Activated T-cell treated with anti-CD3 and anti-CD28 coated beads, Interleukin-2, amount 50 U/mL, for 4 hours (primary cell): ENCODE data around the gene MPP1. TPM values are rescaled to one million over a fixed set of nuclear protein-coding genes. Genes with fewer than 3 reads are reported as not detected.
A peak's percentile ranks its signal among the peaks of the same experiment; 100 is the strongest.
"Not testable (repeated sequence)": the region's sequence is repeated elsewhere in the genome, so short reads cannot be mapped to it uniquely, and the experiment has no call there.

Experiments used
- ATAC-seq, 2 donors: fragments of 200-7000 bp; cut with Tn5 transposase; one replicate each; pipeline ENCODE4 v1.10.0; 2021
- DNase-seq: peaks from one replicate; pipeline ENCODE4 v3.0.0-alpha.2; 2020
- H3K27me3 Mint-ChIP-seq: one replicate; pipeline ENCODE4 v1.8.0; 2021; ENCODE audit warnings: low read depth, mixed read lengths
- H3K36me3 Mint-ChIP-seq: one replicate; pipeline ENCODE4 v1.8.0; 2022; ENCODE audit warnings: mixed read lengths; ENCODE audit not compliant: insufficient read depth
- H3K4me1 Mint-ChIP-seq: one replicate; pipeline ENCODE4 v1.8.0; 2021; ENCODE audit warnings: low read depth, mixed read lengths
- H3K4me3 Mint-ChIP-seq: one replicate; pipeline ENCODE4 v1.8.0; 2021; ENCODE audit warnings: mild to moderate bottlenecking, moderate library complexity, mixed read lengths
- H3K9me3 Mint-ChIP-seq: one replicate; pipeline ENCODE4 v1.8.0; 2021; ENCODE audit warnings: mixed read lengths
- total RNA-seq, 3 donors: library from RNA; stranded (reverse); gene quantifications; one replicate each; pipeline ENCODE4 v1.2.1, GENCODE V29; 2021

The MPP1 gene
- total RNA-seq, 3 donors from 2014 or later: 8.0 to 8.8 (median 8.0) TPM

- DNase-seq (no peak), ATAC-seq (no peak)
- no peaks in the 10 kb centered on the region for H3K4me1 Mint-ChIP-seq
- H3K4me3 Mint-ChIP-seq: no peak overlapping the region
- H3K9me3 Mint-ChIP-seq: no peaks in the 10 kb centered on the region
- no peaks in the 10 kb centered on the region for H3K36me3 Mint-ChIP-seq
- no peaks in the 10 kb centered on the region for H3K27me3 Mint-ChIP-seq
Observed at GRCh38 chrX:154819771-154820341, 14.6 kb upstream of the MPP1 start.

- Mint-ChIP-seq H3K4me3 (no peak overlapping the region), H3K4me1 (no peaks in the 10 kb centered on the region), H3K9me3 (no peaks in the 10 kb centered on the region), H3K27me3 (no peaks in the 10 kb centered on the region), H3K36me3 (no peaks in the 10 kb centered on the region)
- DNase-seq: no peak
- no peak for ATAC-seq
Observed at GRCh38 chrX:154818916-154819770, 13.9 kb upstream of the MPP1 start.

GRCh38 chrX:154817048-154817618 lies 11.8 kb upstream of the MPP1 start:
- not testable (repeated sequence) for H3K9me3 Mint-ChIP-seq, H3K4me1 Mint-ChIP-seq, H3K4me3 Mint-ChIP-seq, ATAC-seq, DNase-seq, H3K27me3 Mint-ChIP-seq, H3K36me3 Mint-ChIP-seq

GRCh38 chrX:154816326-154816898 lies 11.1 kb upstream of the MPP1 start:
- H3K9me3 Mint-ChIP-seq, DNase-seq, H3K27me3 Mint-ChIP-seq, H3K4me3 Mint-ChIP-seq, ATAC-seq, H3K4me1 Mint-ChIP-seq, H3K36me3 Mint-ChIP-seq: not testable (repeated sequence)

- no peak for ATAC-seq
Observed at GRCh38 chrX:154815274-154815818, 10.1 kb upstream of the MPP1 start.

GRCh38 chrX:154813801-154814200 lies 8.5 kb upstream of the MPP1 start:
- ATAC-seq (no peak), DNase-seq (no peak)
- H3K27me3 Mint-ChIP-seq: no peaks in the 10 kb centered on the region
- H3K4me3 Mint-ChIP-seq: no peak overlapping the region
- no peaks in the 10 kb centered on the region for H3K9me3 Mint-ChIP-seq
- peaks cover 3% of the 10 kb centered on the region for H3K4me1 Mint-ChIP-seq
- H3K36me3 Mint-ChIP-seq: no peaks in the 10 kb centered on the region

More at GRCh38 chrX:154815274-154815818, 10.1 kb upstream of the MPP1 start:
- H3K36me3 Mint-ChIP-seq: no peaks in the 10 kb centered on the region
- H3K27me3 Mint-ChIP-seq: no peaks in the 10 kb centered on the region
- H3K4me1 Mint-ChIP-seq: no peaks in the 10 kb centered on the region
- H3K9me3 Mint-ChIP-seq: no peaks in the 10 kb centered on the region
- no peak for DNase-seq
- no peak overlapping the region for H3K4me3 Mint-ChIP-seq

- no peaks in the 10 kb centered on the region for H3K36me3 Mint-ChIP-seq
- no peaks in the 10 kb centered on the region for H3K9me3 Mint-ChIP-seq
- H3K27me3 Mint-ChIP-seq: no peaks in the 10 kb centered on the region
- DNase-seq (no peak), ATAC-seq (no peak)
- peaks cover 3% of the 10 kb centered on the region for H3K4me1 Mint-ChIP-seq
- H3K4me3 Mint-ChIP-seq: no peak overlapping the region
Observed at GRCh38 chrX:154812341-154813101, 7.2 kb upstream of the MPP1 start.

- Mint-ChIP-seq H3K27me3 (no peaks in the 10 kb centered on the region), H3K9me3 (no peaks in the 10 kb centered on the region), H3K4me1 (peaks cover 8% of the 10 kb centered on the region), H3K4me3 (no peak overlapping the region), H3K36me3 (no peaks in the 10 kb centered on the region)
- no peak for DNase-seq
- ATAC-seq: peak; percentile 53 to 57
Observed at GRCh38 chrX:154809939-154810665, 4.8 kb upstream of the MPP1 start.

GRCh38 chrX:154806837-154807501 lies 1.7 kb upstream of the MPP1 start:
- peaks cover 23% of the 10 kb centered on the region for H3K4me1 Mint-ChIP-seq
- H3K4me3 Mint-ChIP-seq: no peak overlapping the region
- no peak for ATAC-seq
- H3K36me3 Mint-ChIP-seq: no peaks in the 10 kb centered on the region
- H3K27me3 Mint-ChIP-seq: no peaks in the 10 kb centered on the region
- H3K9me3 Mint-ChIP-seq: no peaks in the 10 kb centered on the region
- no peak for DNase-seq

- ATAC-seq (peak in 1 of 2 donors; percentile 5), DNase-seq (no peak)
- Mint-ChIP-seq H3K4me3 (peak overlapping the region; percentile 75), H3K36me3 (no peaks in the 10 kb centered on the region), H3K4me1 (peaks cover 31% of the 10 kb centered on the region), H3K27me3 (no peaks in the 10 kb centered on the region), H3K9me3 (no peaks in the 10 kb centered on the region)
Observed at GRCh38 chrX:154805696-154806091, 409 bp upstream of the MPP1 start.

- H3K4me3 Mint-ChIP-seq: peak overlapping the region; percentile 75
- no peak for ATAC-seq
- peaks cover 40% of the 10 kb centered on the region for H3K4me1 Mint-ChIP-seq
- H3K27me3 Mint-ChIP-seq: no peaks in the 10 kb centered on the region
- H3K36me3 Mint-ChIP-seq: no peaks in the 10 kb centered on the region
- H3K9me3 Mint-ChIP-seq: no peaks in the 10 kb centered on the region
- no peak for DNase-seq
Observed at GRCh38 chrX:154804261-154804956, 876 bp downstream of the MPP1 start.

- Mint-ChIP-seq H3K4me1 (peaks cover 48% of the 10 kb centered on the region), H3K27me3 (no peaks in the 10 kb centered on the region), H3K36me3 (no peaks in the 10 kb centered on the region), H3K4me3 (no peak overlapping the region), H3K9me3 (no peaks in the 10 kb centered on the region)
- no peak for ATAC-seq
- DNase-seq: no peak
Observed at GRCh38 chrX:154802947-154803346, 2.3 kb downstream of the MPP1 start.
